ENCODE data around the gene FUT8.
"Not testable (repeated sequence)": the region's sequence is repeated elsewhere in the genome, so short reads cannot be mapped to it uniquely, and the experiment has no call there.

The FUT8 gene

DNA sequence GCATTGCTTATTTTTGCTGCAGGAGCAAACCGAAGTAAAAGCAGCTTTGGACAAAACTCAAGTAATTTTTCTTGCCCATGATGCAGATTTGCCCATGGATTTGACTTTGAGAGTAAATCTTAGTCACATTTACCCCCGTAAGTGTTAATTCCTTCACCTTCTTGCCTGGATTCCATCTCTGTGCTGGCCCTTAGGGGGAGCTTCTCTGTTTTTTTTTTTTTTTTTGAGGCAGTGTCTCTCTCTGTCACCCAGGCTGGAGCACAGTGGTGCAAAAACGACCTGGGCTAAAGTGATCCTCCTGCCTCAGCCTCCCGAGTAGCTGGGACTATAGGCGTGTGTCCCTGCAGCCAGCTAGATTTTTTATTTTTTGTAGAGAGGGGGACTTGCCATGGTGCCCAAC lies 210.2 kb downstream of the FUT8 start:
- DNase-seq (ENCODE audit: low read depth), result no peak

- DNase-seq (ENCODE audit: low read depth), result no peak
Observed at GRCh38 chr14:65623759-65624158, 211.2 kb downstream of the FUT8 start.

- no peak for DNase-seq (ENCODE audit: low read depth)
Observed at GRCh38 chr14:65627315-65627714, 214.8 kb downstream of the FUT8 start.

DNA sequence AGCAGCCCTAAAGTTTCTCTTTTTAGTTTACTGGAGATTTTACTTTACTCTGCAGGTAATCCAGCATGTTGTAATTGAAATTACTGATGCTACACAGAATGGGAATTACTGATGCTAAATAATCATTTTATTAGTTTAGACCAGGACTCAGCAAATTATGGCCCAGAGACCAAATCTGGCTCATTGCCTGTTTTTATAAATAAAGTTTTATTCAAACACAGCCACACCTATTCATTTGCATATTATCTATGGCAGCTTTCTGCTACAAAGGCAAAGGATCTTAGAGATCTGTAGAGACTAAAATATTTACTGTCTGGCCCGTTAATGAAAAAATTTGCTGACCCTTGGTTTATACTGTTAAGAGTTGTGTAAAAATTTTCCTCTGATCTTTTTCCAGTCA lies 216.1 kb downstream of the FUT8 start:
- DNase-seq (ENCODE audit: low read depth), result no peak

DNA sequence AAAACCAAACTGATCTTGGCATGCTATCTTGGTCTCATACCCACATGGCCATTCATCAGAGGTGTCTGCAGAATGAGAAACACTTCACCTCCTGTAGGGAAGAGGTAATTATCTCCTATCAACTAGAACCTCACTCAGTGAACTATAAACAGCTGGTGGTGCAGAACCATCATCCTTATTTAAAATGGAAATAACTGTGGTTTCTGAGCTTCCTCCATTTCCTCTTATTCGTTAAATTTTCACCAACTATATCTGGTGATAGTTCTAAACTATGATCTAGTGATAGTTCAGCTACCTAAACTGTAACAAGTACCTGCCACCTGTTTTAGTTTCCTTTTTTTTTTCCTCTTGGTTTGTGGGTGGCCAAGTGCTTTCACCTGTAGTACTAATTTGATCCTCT lies 218.5 kb downstream of the FUT8 start:
- no peak for DNase-seq (ENCODE audit: low read depth)

- no peak for DNase-seq (ENCODE audit: low read depth)
Observed at GRCh38 chr14:65632487-65632886, 220.0 kb downstream of the FUT8 start.

DNA sequence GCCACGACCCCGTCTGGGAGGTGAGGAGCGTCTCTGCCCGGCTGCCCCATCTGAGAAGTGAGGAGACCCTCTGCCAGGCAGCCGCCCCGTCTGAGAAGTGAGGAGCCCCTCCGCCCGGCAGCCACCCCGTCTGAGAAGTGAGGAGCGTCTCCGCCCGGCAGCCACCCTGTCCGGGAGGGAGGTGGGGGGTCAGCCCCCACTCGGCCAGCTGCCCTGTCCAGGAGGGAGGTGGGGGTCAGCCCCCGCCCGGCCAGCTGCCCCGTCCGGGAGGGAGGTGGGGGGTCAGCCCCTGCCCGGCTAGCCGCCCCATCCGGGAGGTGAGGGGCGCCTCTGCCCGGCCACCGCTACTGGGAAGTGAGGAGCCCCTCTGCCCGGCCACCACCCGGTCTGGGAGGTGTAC lies 221.1 kb downstream of the FUT8 start:
- DNase-seq (ENCODE audit: low read depth), result not testable (repeated sequence)

DNA sequence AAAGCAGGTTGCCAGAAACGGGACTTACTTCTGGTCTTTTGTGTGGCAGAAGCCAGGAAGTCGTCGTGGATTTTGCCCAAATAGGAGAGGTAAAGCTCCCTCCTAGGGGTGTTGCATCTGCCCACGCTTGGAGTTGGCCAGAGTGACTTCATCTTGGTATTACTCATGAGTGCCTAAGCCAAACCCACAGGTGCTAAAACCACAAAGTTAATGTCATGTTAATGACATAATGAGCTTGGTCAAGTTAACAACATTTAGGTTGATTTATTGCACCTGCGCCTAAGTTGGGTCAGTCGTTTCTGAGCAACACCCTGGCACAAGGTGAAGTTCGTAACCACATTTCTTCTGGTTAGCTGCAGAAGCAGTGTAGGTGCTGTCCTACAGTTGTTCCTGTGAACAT lies 225.2 kb downstream of the FUT8 start:
- DNase-seq (ENCODE audit: low read depth), result no peak

DNA sequence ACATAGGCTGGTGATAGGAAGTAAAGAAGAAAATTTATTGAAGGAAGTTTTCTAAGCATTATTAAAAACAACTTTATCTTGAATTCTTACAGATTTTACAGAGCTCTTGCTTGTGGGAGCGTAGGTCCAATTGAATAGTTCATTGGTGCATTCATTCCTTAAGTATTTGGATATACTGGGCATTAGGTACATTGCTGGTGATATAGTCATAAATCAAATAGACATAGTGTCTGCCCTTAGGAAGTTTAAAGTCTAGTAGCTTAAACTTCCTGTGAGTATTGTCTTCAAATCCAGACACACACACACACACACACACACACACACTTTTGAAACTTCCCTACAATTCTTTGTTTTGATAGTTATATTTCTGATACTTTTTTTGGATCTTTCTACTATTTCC lies 226.7 kb downstream of the FUT8 start:
- no peak for DNase-seq (ENCODE audit: low read depth)

GRCh38 chr14:65650826-65651225 lies 238.3 kb downstream of the FUT8 start:
- DNase-seq (ENCODE audit: low read depth), result no peak

- DNase-seq (ENCODE audit: low read depth), result no peak
Observed at GRCh38 chr14:65656554-65656953, 244.0 kb downstream of the FUT8 start.

DNA sequence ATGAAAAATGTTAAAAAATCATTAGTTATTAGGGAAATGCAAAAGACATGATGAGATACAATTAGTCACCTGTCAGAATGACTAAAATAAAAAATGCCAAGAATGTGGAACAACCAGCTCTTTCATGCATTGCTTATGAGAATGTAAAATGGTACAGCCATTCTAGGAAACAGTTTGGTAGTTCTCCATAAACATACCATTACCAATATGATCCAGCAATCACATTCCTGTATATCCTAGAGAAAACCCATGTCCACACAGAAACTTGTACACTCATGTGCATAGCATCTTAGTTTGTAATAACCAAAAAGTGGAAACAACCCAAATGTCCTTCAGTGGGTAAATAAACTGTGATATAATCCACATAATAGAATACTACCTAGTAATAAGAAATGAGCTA lies 245.7 kb downstream of the FUT8 start:
- peak; percentile 6 for DNase-seq (ENCODE audit: low read depth)

DNA sequence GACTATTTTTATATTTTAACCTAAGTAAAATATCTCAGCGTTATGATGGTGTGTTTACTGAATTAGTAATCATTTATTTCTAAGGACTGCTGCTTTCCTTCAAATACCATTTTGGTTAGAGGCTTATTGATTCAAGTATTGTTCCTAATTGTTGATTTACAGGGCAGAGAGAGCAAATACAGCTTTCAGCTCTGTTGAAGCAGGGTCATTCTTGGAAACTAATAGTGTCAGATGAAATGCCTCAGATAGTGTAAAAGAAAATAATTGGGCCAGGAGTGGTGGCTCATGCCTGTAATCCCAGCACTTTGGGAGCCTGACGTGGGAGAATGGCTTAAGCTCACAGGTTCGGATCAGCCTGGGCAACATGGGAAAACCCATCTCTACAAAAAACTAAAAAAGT lies 249.3 kb downstream of the FUT8 start:
- no peak for DNase-seq (ENCODE audit: low read depth)

DNA sequence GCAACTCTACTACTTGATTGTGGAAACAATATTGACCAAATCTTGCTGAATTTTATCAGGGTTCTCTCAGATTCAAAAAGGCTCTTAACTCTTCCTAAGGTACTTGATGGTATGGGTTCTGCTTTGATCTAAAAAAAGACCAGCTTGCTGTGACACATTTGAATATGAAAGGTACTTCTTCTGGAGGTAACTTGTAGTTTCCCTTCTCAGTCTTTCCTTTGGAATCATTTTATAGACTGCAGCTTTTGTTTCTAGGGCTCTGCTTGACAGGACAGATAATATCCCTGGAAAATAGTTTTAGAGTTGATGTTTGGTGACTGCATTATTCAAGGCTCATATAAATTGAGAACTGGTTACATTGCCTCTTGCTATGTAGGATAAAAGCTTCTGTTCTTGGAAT lies 251.9 kb downstream of the FUT8 start:
- no peak for DNase-seq (ENCODE audit: low read depth)

- no peak for DNase-seq (ENCODE audit: low read depth)
Observed at GRCh38 chr14:65676361-65677014, 264.0 kb downstream of the FUT8 start.

- no peak for DNase-seq (ENCODE audit: low read depth)
Observed at GRCh38 chr14:65685572-65685971, 273.0 kb downstream of the FUT8 start.

GRCh38 chr14:65686761-65687160 lies 274.2 kb downstream of the FUT8 start:
- DNase-seq (ENCODE audit: low read depth), result no peak

DNA sequence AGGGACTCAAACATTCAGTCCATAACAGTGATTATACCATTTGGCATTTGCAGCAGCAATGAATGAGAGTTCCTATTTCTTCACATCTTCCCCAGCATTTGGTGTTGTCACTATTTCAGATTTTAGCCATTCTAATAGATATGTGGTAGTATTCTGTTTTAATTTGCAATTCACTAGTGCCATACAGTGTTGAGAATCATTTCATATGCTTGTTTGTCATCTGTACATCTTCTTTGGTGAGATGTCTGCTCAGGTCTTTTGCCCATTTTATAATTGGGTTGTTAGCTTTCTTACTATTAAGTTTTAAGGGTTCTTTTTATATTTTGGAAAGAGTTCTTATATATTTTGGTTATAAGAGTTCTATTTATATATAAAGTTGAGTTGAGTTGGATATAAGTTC lies 276.5 kb downstream of the FUT8 start:
- DNase-seq (ENCODE audit: low read depth), result no peak

GRCh38 chr14:65692566-65692965 lies 280.0 kb downstream of the FUT8 start:
- not testable (repeated sequence) for DNase-seq (ENCODE audit: low read depth)

DNA sequence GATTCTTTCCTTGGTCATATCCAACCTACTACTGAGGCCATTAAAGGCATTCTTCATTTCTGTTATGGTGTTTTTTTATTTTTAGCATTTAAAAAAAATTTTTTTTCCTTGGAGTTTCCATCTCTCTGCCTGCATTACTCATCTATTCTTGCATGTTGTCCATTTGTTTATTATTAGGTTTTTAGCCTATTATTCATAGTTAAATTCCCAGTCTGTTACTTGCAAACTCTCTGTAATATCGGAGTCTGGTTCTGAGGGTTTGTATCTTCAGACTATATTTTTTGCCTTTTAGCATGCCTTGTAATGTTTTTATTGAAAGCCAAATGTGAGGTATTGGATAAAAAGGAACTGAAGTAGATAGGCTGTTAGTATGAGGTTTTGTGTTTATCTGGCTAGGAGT lies 284.3 kb downstream of the FUT8 start:
- no peak for DNase-seq (ENCODE audit: low read depth)

DNA sequence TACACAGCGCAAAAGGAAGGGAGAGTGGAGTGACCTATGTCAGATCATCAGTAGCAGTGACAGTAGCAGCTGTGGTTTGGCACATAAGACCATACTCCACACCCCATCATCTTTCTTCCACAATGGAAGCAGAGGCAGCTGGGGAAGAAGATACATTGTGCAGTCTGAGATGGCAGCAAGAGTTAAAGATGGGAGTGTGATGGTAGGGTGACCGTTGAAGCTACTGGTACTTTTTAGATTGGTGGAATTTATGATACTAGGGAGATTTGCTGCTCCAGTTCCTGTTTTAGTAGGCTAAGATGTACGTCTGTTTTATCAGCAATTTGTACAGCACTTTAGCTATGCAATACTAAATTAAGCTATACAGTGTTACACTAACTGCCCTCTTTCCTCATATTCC lies 291.0 kb downstream of the FUT8 start:
- no peak for DNase-seq (ENCODE audit: low read depth)

DNA sequence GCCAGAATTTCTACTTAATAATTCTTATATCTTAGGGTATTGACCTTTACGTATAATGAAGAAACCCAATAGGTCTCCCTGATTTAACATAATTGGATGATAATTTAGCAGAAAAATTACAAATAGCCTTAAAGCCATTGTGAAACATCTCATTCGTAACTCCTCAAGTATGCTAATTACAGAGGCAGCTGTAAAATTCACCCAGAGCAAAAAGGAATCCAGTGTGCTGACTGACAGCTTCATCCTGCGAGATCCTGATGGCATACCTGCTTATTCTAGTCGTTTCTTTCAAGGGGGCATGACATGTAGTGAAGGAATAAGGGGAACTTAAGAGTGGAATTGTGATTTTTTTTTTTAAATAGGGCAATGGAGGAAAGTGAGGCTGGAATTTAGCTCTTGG lies 291.5 kb downstream of the FUT8 start:
- DNase-seq (ENCODE audit: low read depth), result no peak

DNA sequence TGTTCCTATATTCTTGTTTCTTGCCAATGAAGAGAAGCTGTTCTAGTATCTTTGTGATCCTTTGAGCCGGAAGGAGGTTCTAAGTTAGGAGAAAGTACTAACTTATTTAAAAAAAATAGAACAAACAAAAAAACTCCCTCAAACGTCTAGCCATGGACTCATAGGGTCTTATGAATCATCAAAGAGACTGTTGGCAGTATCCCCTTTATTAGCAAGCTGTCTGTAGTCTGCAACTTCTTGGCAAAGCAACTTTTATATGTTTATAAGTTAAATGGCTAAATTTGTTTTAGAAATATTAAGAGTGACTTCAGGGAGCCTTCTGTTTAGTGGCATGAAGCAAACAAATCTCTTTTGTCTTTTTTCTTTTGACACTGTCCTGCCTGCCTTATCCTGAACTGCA lies 291.9 kb downstream of the FUT8 start:
- DNase-seq (ENCODE audit: low read depth), result peak; percentile 25

- DNase-seq (ENCODE audit: low read depth), result no peak
Observed at GRCh38 chr14:65704850-65705249, 292.3 kb downstream of the FUT8 start.

- DNase-seq (ENCODE audit: low read depth), result peak; percentile 13
Observed at GRCh38 chr14:65709576-65709975, 297.0 kb downstream of the FUT8 start.
